HCT116 (cell line): ENCODE measurements around the gene CUBN. TPM values are rescaled to one million over a fixed set of nuclear protein-coding genes. Genes with fewer than 3 reads are reported as not detected.

Experiments used
- ATAC-seq: fragments of 200-7000 bp; cut with Tn5 transposase; 2 replicates; pipeline ENCODE4 v1.9.1; 2020; ENCODE audit warnings: mild to moderate bottlenecking, moderate library complexity
- BruUV-seq: library from RNA; stranded (reverse); fragments of 400-500 nt; replicated peaks from 2 replicates; lab custom pipeline; 2021; lab: Mats Ljungman, UMichigan
- CTCF ChIA-PET: fragments of 300-600 bp; sonication (Branson Sonifier 250); formaldehyde crosslinking; loops from one replicate; lab custom pipeline; 2021; ENCODE audit warnings: antibody characterized with exemption; lab: Charles Lee
- POLR2A ChIA-PET: fragments of 300-600, 350-600 bp; sonication (Branson Sonifier 250); formaldehyde crosslinking; loops from one replicate; lab custom pipeline; 2021; ENCODE audit warnings: antibody characterized with exemption; lab: Charles Lee
- RAD21 ChIA-PET, 2 experiments: fragments of 300-600 bp; sonication (Branson Sonifier 250); formaldehyde crosslinking; loops; one replicate each; lab custom pipeline; 2023; ENCODE audit warnings: low total read pairs in 2 of 2; ENCODE audit not compliant: uncharacterized antibody in 2 of 2, unreplicated experiment in 2 of 2, low non-redundant PET in 1 of 2; lab: Charles Lee
- DNase-seq: peaks from one replicate; pipeline ENCODE4 v3.0.0-alpha.2; 2010; ENCODE audit warnings: low read depth, low spot score
- H2AFZ ChIP-seq: fragments of 200-600 bp; shearing (Covaris generic), sonication (generic); 2 replicates; pipeline ENCODE4 v1.6.1; 2017; ENCODE audit warnings: low read depth, mixed run types, mixed read lengths, antibody characterized with exemption, low read length; ENCODE audit not compliant: poor library complexity, severe bottlenecking
- H3K27ac ChIP-seq: 2 replicates; pipeline ENCODE4 v1.5.1; 2012; ENCODE audit warnings: low read depth, low read length
- H3K27me3 ChIP-seq: fragments of 200-600 bp; sonication (generic); 2 replicates; pipeline ENCODE4 v1.6.1; 2016; ENCODE audit warnings: mixed run types, low read length, mixed read lengths; ENCODE audit not compliant: insufficient read depth
- H3K36me3 ChIP-seq, 2 experiments: fragments of 200-500 bp in 1 of 2; fragments of 200-600 bp in 1 of 2; sonication (Bioruptor generic) in 1 of 2; sonication (generic) in 1 of 2; 2 replicates each; pipeline versions ENCODE4 v1.5.1 to v1.6.1; 2014 to 2016; ENCODE audit warnings: low read length in 2 of 2, inconsistent platforms in 1 of 2, mixed read lengths in 1 of 2, mixed run types in 1 of 2; ENCODE audit not compliant: insufficient read depth in 2 of 2, control insufficient read depth in 1 of 2
- H3K4me1 ChIP-seq, 2 experiments: fragments of 200-600 bp in 1 of 2; sonication (generic) in 1 of 2; 2 replicates each; pipeline versions ENCODE4 v1.5.1 to v1.6.1; 2012 to 2017; ENCODE audit warnings: low read length in 2 of 2, inconsistent platforms in 1 of 2, mild to moderate bottlenecking in 1 of 2, mixed read lengths in 1 of 2, mixed run types in 1 of 2, moderate library complexity in 1 of 2; ENCODE audit not compliant: insufficient read depth in 2 of 2, control insufficient read depth in 1 of 2
- H3K4me2 ChIP-seq: fragments of 200-600 bp; sonication (generic); 2 replicates; pipeline ENCODE4 v1.6.1; 2017; ENCODE audit warnings: mixed run types, low read length, mixed read lengths
- H3K4me3 ChIP-seq, 2 experiments: fragments of 200-600 bp in 1 of 2; sonication (generic) in 1 of 2; replicated peaks in 1 of 2; 2 replicates each; pipeline ENCODE4 v1.5.1; 2011 to 2016; ENCODE audit warnings: low read length in 2 of 2, control low read depth in 1 of 2, low read depth in 1 of 2, mild to moderate bottlenecking in 1 of 2, mixed read lengths in 1 of 2, mixed run types in 1 of 2
- H3K79me2 ChIP-seq: fragments of 200-600 bp; sonication (generic); 2 replicates; pipeline ENCODE4 v1.6.1; 2017; ENCODE audit warnings: mild to moderate bottlenecking, mixed run types, low read length, moderate library complexity, mixed read lengths; ENCODE audit not compliant: insufficient read depth
- H3K9ac ChIP-seq: fragments of 200-600 bp; sonication (generic); 2 replicates; pipeline ENCODE4 v1.6.1; 2016; ENCODE audit warnings: low read length, mixed read lengths
- H3K9me2 ChIP-seq: fragments of 200-600 bp; sonication (generic), shearing (Covaris generic); 2 replicates; pipeline ENCODE4 v1.6.1; 2017; ENCODE audit warnings: mixed run types, mild to moderate bottlenecking, moderate library complexity; ENCODE audit not compliant: insufficient read depth
- H3K9me3 ChIP-seq, 2 experiments: fragments of 200-500 bp in 1 of 2; fragments of 200-600 bp in 1 of 2; sonication (Bioruptor generic) in 1 of 2; sonication (generic) in 1 of 2; 2 replicates each; pipeline ENCODE4 v1.6.1; 2014 to 2017; ENCODE audit warnings: low read length in 2 of 2, mixed read lengths in 2 of 2, inconsistent platforms in 1 of 2, low read depth in 1 of 2, mild to moderate bottlenecking in 1 of 2, mixed run types in 1 of 2, moderate library complexity in 1 of 2; ENCODE audit not compliant: control insufficient read depth in 1 of 2, insufficient read depth in 1 of 2
- H4K20me1 ChIP-seq: fragments of 200-600 bp; sonication (generic), shearing (Covaris generic); 2 replicates; pipeline ENCODE4 v1.6.1; 2017; ENCODE audit warnings: mixed run types, mild to moderate bottlenecking, moderate library complexity; ENCODE audit not compliant: insufficient read depth
- EZH2 ChIP-seq: fragments of 200-600 bp; sonication (generic); IDR thresholded peaks from 2 replicates; pipeline ENCODE4 v1.6.1; 2017; ENCODE audit warnings: antibody characterized with exemption, mixed run types
- EZH2phosphoT487 ChIP-seq: fragments of 200-600 bp; IDR thresholded peaks from 2 replicates; pipeline ENCODE4 v1.6.1; 2018; ENCODE audit warnings: antibody characterized with exemption, borderline replicate concordance
- FOSL1 ChIP-seq: IDR thresholded peaks from 2 replicates; pipeline ENCODE4 v1.6.1; 2012; ENCODE audit warnings: low read depth
- JUND ChIP-seq: IDR thresholded peaks from 2 replicates; pipeline ENCODE4 v1.6.1; 2012
- POLR2A ChIP-seq: IDR thresholded peaks from 2 replicates; pipeline ENCODE4 v1.7.0; 2011; ENCODE audit warnings: borderline replicate concordance; ENCODE audit not compliant: insufficient read depth, insufficient read length; ENCODE audit errors: extremely low read depth
- RAD21 ChIP-seq: IDR thresholded peaks from 2 replicates; pipeline ENCODE4 v1.6.1; 2012; ENCODE audit warnings: low read depth, mild to moderate bottlenecking
- SIN3A ChIP-seq: IDR thresholded peaks from 2 replicates; pipeline ENCODE4 v1.6.1; 2012; ENCODE audit warnings: low read depth
- SP1 ChIP-seq: IDR thresholded peaks from 2 replicates; pipeline ENCODE4 v1.6.1; 2012; ENCODE audit warnings: low read depth
- SRF ChIP-seq: IDR thresholded peaks from 2 replicates; pipeline ENCODE4 v1.6.1; 2012; ENCODE audit warnings: low read depth
- TCF7L2 ChIP-seq: IDR thresholded peaks from 2 replicates; pipeline ENCODE4 v1.7.0; 2011; ENCODE audit warnings: borderline replicate concordance, inconsistent platforms; ENCODE audit not compliant: insufficient read depth, insufficient read length; ENCODE audit errors: extremely low read depth
- ZFX ChIP-seq: fragments of 450-650 bp; IDR thresholded peaks from 2 replicates; pipeline ENCODE4 v1.6.1; 2017
- intact Hi-C: fragments of 100-400 bp; cut with micrococcal nuclease; formaldehyde crosslinking; loops from 2 replicates; pipeline ENCODE4 v1.10.0; 2022
- total RNA-seq: library from RNA; stranded (reverse); gene quantifications from one replicate; pipeline ENCODE4 v1.2.1, GENCODE V29; 2021; ENCODE audit not compliant: unreplicated experiment
- TF ChIP-seq, protein P1 (sequence below): IDR thresholded peaks from 2 replicates; pipeline ENCODE4 v1.6.1; 2012; ENCODE audit warnings: low read depth
- TF ChIP-seq, protein P2 (sequence below): IDR thresholded peaks from 2 replicates; pipeline ENCODE4 v1.6.1; 2012
- TF ChIP-seq, protein P3 (sequence below), 3 experiments: fragments of 200-600 bp in 1 of 3; sonication (generic) in 1 of 3; IDR thresholded peaks in 2 of 3; conservative IDR thresholded peaks in 1 of 3; 2 replicates each; pipeline ENCODE4 v1.5.1; 2012 to 2017; ENCODE audit warnings: low read depth in 2 of 3, low read length in 2 of 3, antibody characterized with exemption in 1 of 3, borderline replicate concordance in 1 of 3, control low read depth in 1 of 3, mild to moderate bottlenecking in 1 of 3, mixed read lengths in 1 of 3, mixed run types in 1 of 3, moderate library complexity in 1 of 3; ENCODE audit not compliant: insufficient read depth in 1 of 3

The CUBN gene
- total RNA-seq, 1 experiment from 2014 or later, result 1.2 TPM

DNA sequence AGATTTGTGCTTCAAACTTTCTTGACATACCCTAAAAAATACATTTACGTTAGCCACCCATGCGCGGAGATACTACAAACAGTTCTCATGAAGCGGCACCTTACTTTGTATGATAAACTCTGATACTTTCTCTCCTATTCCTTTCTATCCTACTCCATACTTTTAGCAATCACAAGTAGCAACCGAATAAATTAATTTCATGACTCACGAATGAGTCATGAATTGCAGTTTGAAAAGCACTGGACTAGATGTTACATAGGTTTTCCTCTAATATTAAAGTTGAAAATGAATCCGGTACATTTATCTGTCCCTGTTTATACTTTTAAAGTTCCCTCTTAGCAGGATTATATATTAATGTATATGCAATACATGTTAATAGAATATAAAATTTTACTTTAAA is 67.6 kb downstream of the CUBN start:
- no peaks in the 10 kb centered on the region for H3K9me3 ChIP-seq
- H3K9me2 ChIP-seq, result no peaks in the 10 kb centered on the region
- peak overlapping the region; percentile 63 for H2AFZ ChIP-seq
- H3K9ac ChIP-seq, result no peak overlapping the region
- no peak for ATAC-seq
- H4K20me1 ChIP-seq, result no peaks in the 10 kb centered on the region
- no peaks in the 10 kb centered on the region for H3K79me2 ChIP-seq
- ChIA-PET POLR2A (interaction anchor here (0.8 to 2.7 kb wide), 2 partner anchors 10 to 170 kb away, joined by 3 to 8 read pairs; no protein-coding TSS in a partner anchor), CTCF (interaction anchor here (1.2 kb wide), 1 partner anchor 168 kb away, joined by 3 read pairs; no protein-coding TSS in a partner anchor), RAD21 (no interaction called here)
- peak; percentile 50 for DNase-seq
- TF ChIP-seq SIN3A, result no peak
- TF ChIP-seq, protein P1, sequence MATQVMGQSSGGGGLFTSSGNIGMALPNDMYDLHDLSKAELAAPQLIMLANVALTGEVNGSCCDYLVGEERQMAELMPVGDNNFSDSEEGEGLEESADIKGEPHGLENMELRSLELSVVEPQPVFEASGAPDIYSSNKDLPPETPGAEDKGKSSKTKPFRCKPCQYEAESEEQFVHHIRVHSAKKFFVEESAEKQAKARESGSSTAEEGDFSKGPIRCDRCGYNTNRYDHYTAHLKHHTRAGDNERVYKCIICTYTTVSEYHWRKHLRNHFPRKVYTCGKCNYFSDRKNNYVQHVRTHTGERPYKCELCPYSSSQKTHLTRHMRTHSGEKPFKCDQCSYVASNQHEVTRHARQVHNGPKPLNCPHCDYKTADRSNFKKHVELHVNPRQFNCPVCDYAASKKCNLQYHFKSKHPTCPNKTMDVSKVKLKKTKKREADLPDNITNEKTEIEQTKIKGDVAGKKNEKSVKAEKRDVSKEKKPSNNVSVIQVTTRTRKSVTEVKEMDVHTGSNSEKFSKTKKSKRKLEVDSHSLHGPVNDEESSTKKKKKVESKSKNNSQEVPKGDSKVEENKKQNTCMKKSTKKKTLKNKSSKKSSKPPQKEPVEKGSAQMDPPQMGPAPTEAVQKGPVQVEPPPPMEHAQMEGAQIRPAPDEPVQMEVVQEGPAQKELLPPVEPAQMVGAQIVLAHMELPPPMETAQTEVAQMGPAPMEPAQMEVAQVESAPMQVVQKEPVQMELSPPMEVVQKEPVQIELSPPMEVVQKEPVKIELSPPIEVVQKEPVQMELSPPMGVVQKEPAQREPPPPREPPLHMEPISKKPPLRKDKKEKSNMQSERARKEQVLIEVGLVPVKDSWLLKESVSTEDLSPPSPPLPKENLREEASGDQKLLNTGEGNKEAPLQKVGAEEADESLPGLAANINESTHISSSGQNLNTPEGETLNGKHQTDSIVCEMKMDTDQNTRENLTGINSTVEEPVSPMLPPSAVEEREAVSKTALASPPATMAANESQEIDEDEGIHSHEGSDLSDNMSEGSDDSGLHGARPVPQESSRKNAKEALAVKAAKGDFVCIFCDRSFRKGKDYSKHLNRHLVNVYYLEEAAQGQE, result no peak
- TF ChIP-seq JUND, result peak; percentile 49; the same call in 1 of the 2 replicates
- TF ChIP-seq RAD21, result no peak
- TF ChIP-seq EZH2, result no peak
- no peak for TF ChIP-seq POLR2A
- TF ChIP-seq SRF, result peak; percentile 28; the same call in 1 of the 2 replicates
- no peak for TF ChIP-seq TCF7L2
- TF ChIP-seq SP1, result peak; percentile 37
- TF ChIP-seq, protein P2, sequence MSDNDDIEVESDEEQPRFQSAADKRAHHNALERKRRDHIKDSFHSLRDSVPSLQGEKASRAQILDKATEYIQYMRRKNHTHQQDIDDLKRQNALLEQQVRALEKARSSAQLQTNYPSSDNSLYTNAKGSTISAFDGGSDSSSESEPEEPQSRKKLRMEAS, result no peak
- TF ChIP-seq, protein P3, sequence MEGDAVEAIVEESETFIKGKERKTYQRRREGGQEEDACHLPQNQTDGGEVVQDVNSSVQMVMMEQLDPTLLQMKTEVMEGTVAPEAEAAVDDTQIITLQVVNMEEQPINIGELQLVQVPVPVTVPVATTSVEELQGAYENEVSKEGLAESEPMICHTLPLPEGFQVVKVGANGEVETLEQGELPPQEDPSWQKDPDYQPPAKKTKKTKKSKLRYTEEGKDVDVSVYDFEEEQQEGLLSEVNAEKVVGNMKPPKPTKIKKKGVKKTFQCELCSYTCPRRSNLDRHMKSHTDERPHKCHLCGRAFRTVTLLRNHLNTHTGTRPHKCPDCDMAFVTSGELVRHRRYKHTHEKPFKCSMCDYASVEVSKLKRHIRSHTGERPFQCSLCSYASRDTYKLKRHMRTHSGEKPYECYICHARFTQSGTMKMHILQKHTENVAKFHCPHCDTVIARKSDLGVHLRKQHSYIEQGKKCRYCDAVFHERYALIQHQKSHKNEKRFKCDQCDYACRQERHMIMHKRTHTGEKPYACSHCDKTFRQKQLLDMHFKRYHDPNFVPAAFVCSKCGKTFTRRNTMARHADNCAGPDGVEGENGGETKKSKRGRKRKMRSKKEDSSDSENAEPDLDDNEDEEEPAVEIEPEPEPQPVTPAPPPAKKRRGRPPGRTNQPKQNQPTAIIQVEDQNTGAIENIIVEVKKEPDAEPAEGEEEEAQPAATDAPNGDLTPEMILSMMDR (IDR thresholded peaks at IDR 0.05 in 2 of 3, conservative IDR thresholded peaks at IDR 0.05 in 1 of 3; ENCODE audit: borderline replicate concordance in 1 of 3, insufficient read depth in 1 of 3, low read depth in 2 of 3, low read length in 2 of 3), result no peak
- TF ChIP-seq FOSL1, result peak; percentile 87
- no peak for TF ChIP-seq ZFX
- TF ChIP-seq EZH2phosphoT487, result no peak
- BruUV-seq, result no TSS peak
- H3K4me3 ChIP-seq, result no peak overlapping the region
- H3K36me3 ChIP-seq, result no peaks in the 10 kb centered on the region
- H3K4me1 ChIP-seq, result peaks cover 37 to 45% of the 10 kb centered on the region in 2 experiments
- peak overlapping the region; percentile 77 for H3K4me2 ChIP-seq
- H3K27ac ChIP-seq, result no peak overlapping the region; the same call in 1 of the 2 replicates
- no peaks in the 10 kb centered on the region for H3K27me3 ChIP-seq
- intact Hi-C loops, result loop anchor here (5.0 to 10.0 kb wide), 2 partner anchors 173 to 590 kb away; no protein-coding TSS in a partner anchor
